Psoas muscle (tissue), 8 donors: Measurements from ENCODE around the gene MOB3A. TPM values are rescaled to one million over a fixed set of nuclear protein-coding genes. Genes with fewer than 3 reads are reported as not detected.
A peak's percentile ranks its signal among the peaks of the same experiment; 100 is the strongest.

ENCODE experiments used
- ATAC-seq, 4 donors: fragments of 200-7000 bp; cut with Tn5 transposase; one replicate each; pipeline ENCODE4 v1.9.1; 2020; ENCODE audit warnings: moderate library complexity in 3 of 4, mild to moderate bottlenecking in 2 of 4
- DNase-seq, 2 donors: peaks; one replicate each; pipeline ENCODE4 v3.0.0-alpha.2; 2020
- H3K27ac ChIP-seq: fragments of 200-600 bp; one replicate; pipeline ENCODE4 v1.8.0; 2022
- H3K27me3 ChIP-seq, 3 donors: fragments of 200-600 bp in 1 of 3; one replicate each; pipeline versions ENCODE4 v1.6.1 to v1.8.0; 2013 to 2022; ENCODE audit warnings: low read length in 2 of 3, mild to moderate bottlenecking in 2 of 3, moderate library complexity in 1 of 3; ENCODE audit not compliant: insufficient read depth in 3 of 3
- H3K36me3 ChIP-seq, 2 donors: fragments of 200-600 bp in 1 of 2; one replicate each; pipeline versions ENCODE4 v1.6.1 to v1.8.0; 2013 to 2022; ENCODE audit warnings: low read depth in 1 of 2, mild to moderate bottlenecking in 1 of 2, moderate library complexity in 1 of 2; ENCODE audit not compliant: insufficient read depth in 1 of 2
- H3K4me1 ChIP-seq: fragments of 200-600 bp; one replicate; pipeline ENCODE4 v1.8.0; 2022
- H3K4me3 ChIP-seq: fragments of 200-600 bp; one replicate; pipeline ENCODE4 v1.8.0; 2022; ENCODE audit warnings: mild to moderate bottlenecking
- H3K9me3 ChIP-seq: fragments of 200-600 bp; one replicate; pipeline ENCODE4 v1.8.0; 2022
- WGBS, 3 donors: extraction: QIAGEN DNeasy Blood & Tissue Kit; methylation state at CpG; one replicate each; pipeline versions ENCODE4 v1.1.6 to v1.1.7; 2013; 5-methylcytosine and 5-hydroxymethylcytosine counted together
- intact Hi-C, 2 donors: fragments of 100-400 bp; cut with DNase I; formaldehyde crosslinking; loops; one replicate each; pipeline versions ENCODE4 v1.11.0 to v1.14.2; 2022
- polyA plus RNA-seq, 3 donors: library from polyadenylated mRNA; stranded (reverse); fragments of 200-250 nt; gene quantifications; one replicate each; pipeline ENCODE4 v1.2.3, GENCODE V29; 2013
- total RNA-seq, 4 donors: library from RNA; stranded (reverse); fragmentation: NEBNext Ultra II Directional in 2 of 4; extraction: Animal tissue kit (Norgen Biotek cat#: 25700) in 2 of 4; gene quantifications; one replicate each; pipeline versions ENCODE4 v1.2.1 to v1.2.4, GENCODE V29; 2021 to 2023
- TF ChIP-seq, protein P1 (sequence below): fragments of 200-600 bp; IDR thresholded peaks from one replicate; pipeline ENCODE4 v1.8.0; 2022; ENCODE audit warnings: antibody characterized with exemption
- donor health status: healthy with polysubstance abuse.
- donor health status: DM: no; HTN: no; CAD: no; lungs with moderate emphysema.
- donor health status: Bipolar disorder and iron deficiency.
- donor health status: healthy.
- donor health status: DM: yes; HTN: yes; CAD: no.
- donor health status: DM: no; HTN: no; CAD: no.
- donor health status: DM: no; HTN: no; CAD: no.
- donor health status: DM: yes; HTN: yes; CAD: no.

MOB3A gene
- total and polyA plus RNA-seq, 7 donors, result 8.3 to 19.8 (median 13.5) TPM

DNA sequence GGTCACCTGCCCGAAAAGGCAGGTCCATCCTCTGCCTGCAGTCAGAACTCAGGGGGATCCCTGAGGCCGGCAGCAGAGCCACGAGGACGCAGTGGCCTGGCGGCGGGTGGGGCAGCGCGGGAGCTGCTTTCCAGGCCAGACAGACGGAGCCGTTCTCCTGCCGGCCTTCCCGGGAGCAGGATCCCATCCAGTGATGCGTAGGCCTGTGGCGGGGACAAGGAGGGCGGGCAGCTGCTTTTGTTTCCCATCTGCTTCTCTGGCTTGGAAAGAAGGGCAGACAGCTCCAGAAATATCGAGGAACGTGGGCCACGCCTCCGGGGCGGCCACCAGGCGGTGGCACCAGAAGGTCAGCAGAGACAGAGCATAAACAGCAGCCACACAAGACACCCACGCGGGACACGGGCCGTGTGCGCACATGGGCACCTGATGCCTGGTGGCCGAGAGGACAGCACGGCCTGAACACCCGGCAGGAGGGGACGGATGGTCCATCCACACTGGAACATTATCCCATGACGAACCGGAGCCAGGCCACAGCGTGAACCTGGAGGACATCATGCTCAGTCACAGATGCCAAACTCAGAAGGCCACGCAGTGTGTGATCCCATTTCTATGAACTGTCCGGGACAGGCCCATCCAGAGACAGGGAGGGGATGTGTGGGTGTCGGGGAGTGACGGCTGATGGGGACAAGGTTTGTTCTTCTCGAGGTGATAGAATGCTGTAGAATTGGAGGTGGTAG, 31.2 kb downstream of the MOB3A start:
- Histone ChIP-seq H3K4me1 (peaks cover 43% of the 10 kb centered on the region), H3K27me3 (no peaks in the 10 kb centered on the region), H3K36me3 (no peaks in the 10 kb centered on the region), H3K9me3 (no peaks in the 10 kb centered on the region), H3K4me3 (peak overlapping the region; percentile 41), H3K27ac (peak overlapping the region; percentile 97)
- intact Hi-C loops, result loop anchor here in 1 of 2 donors (5.0 kb wide), 1 partner anchor 38 kb away; no protein-coding TSS in a partner anchor
- ATAC-seq (peak; percentile 39 to 71 (median 68)), DNase-seq (peak; percentile 83 to 95)
- WGBS, 3 donors, result 19 to 40% (median 23%) methylated on average over 38 of the region's 38 CpGs
- TF ChIP-seq, protein P1, sequence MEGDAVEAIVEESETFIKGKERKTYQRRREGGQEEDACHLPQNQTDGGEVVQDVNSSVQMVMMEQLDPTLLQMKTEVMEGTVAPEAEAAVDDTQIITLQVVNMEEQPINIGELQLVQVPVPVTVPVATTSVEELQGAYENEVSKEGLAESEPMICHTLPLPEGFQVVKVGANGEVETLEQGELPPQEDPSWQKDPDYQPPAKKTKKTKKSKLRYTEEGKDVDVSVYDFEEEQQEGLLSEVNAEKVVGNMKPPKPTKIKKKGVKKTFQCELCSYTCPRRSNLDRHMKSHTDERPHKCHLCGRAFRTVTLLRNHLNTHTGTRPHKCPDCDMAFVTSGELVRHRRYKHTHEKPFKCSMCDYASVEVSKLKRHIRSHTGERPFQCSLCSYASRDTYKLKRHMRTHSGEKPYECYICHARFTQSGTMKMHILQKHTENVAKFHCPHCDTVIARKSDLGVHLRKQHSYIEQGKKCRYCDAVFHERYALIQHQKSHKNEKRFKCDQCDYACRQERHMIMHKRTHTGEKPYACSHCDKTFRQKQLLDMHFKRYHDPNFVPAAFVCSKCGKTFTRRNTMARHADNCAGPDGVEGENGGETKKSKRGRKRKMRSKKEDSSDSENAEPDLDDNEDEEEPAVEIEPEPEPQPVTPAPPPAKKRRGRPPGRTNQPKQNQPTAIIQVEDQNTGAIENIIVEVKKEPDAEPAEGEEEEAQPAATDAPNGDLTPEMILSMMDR, result peak; percentile 15

GRCh38 chr19:2064395-2064787, 31.7 kb downstream of the MOB3A start:
- DNase-seq, result peak; percentile 66 to 88
- WGBS, 3 donors, result 28 to 49% (median 35%) methylated on average over 13 of the region's 13 CpGs
- intact Hi-C loops, result no loop called here
- H3K27me3 ChIP-seq, result no peaks in the 10 kb centered on the region
- TF ChIP-seq, protein P1, result no peak
- H3K4me1 ChIP-seq, result peaks cover 44% of the 10 kb centered on the region
- peak; percentile 13 to 27 (median 20) for ATAC-seq
- H3K9me3 ChIP-seq, result no peaks in the 10 kb centered on the region
- H3K36me3 ChIP-seq, result no peaks in the 10 kb centered on the region
- H3K27ac ChIP-seq, result peak overlapping the region; percentile 97
- peak overlapping the region; percentile 41 for H3K4me3 ChIP-seq

DNA sequence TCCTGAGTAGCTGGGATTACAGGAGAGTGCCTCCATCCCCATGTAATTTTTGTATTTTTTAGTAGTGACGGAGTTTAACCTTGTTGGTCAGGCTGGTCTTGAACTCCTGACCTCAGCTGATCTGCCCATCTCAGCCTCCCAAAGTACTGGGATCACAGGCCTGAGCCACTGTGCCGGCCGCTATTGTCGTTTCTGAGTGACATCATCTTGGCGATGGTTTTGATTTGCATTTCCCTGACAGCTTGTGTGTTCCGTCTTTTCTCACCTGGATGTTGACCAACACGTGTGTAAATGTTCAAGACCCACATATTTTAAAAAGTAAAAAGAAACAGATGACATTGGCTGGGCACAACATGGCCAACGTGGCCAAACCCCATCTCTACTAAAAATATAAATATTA, 32.3 kb downstream of the MOB3A start:
- H3K4me1 ChIP-seq, result peaks cover 47% of the 10 kb centered on the region
- peak overlapping the region; percentile 97 for H3K27ac ChIP-seq
- H3K36me3 ChIP-seq, result no peaks in the 10 kb centered on the region
- WGBS, 3 donors, result 53 to 68% (median 58%) methylated on average over 8 of the region's 8 CpGs
- ATAC-seq (no peak), DNase-seq (no peak)
- H3K9me3 ChIP-seq, result no peaks in the 10 kb centered on the region
- H3K4me3 ChIP-seq, result peak overlapping the region; percentile 41
- TF ChIP-seq, protein P1, result no peak
- intact Hi-C loops, result no loop called here
- no peaks in the 10 kb centered on the region for H3K27me3 ChIP-seq

DNA sequence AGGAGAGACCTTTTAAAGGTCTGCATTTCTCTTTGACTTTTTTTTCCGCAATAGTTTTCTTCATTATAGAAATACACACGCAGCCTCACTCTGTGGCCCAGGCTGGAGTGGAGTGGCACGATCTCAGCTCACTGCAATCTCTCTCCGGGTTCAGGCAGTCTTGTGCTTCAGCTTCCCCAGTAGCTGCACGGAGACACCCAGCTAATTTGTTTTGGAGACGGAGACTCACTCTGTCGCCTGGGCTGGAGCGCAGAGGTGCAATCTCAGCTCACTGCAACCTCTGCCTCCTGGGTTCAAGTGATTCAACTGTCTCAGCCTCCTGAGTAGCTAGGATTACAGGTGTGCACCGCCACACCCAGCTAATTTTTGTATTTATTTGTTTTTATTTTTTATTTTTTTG, 33.4 kb downstream of the MOB3A start:
- 87 to 91% (median 88%) methylated on average over 9 of the region's 9 CpGs for WGBS, 3 donors
- Histone ChIP-seq H3K27me3 (no peaks in the 10 kb centered on the region), H3K4me1 (peaks cover 55% of the 10 kb centered on the region), H3K36me3 (no peaks in the 10 kb centered on the region), H3K4me3 (no peak overlapping the region), H3K9me3 (no peaks in the 10 kb centered on the region), H3K27ac (peak overlapping the region; percentile 97)
- ATAC-seq (no peak), DNase-seq (no peak)
- TF ChIP-seq, protein P1, result no peak
- intact Hi-C loops, result no loop called here

DNA sequence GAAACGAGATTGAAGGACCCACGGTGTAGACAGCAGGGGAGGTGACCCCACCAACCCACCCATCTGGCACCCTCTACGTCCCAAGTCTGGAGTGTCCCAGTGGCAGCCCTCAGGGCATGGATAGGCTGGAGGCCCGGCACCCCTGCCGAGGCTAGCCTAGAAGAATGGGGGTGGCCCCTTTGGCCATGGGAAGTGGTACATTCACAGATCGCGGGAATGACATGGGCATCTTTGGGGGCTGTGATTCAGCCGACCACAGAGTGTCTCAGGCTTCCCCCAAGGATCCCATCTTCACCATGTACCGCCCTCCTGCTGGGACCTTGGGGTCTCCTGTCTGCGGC, 33.8 kb downstream of the MOB3A start:
- no peak for DNase-seq
- WGBS, 3 donors, result 56 to 61% (median 60%) methylated on average over 10 of the region's 10 CpGs

More for the DNA sequence above, 33.8 kb downstream of the MOB3A start:
- Histone ChIP-seq H3K4me1 (peaks cover 55% of the 10 kb centered on the region), H3K27ac (peak overlapping the region; percentile 97), H3K9me3 (no peaks in the 10 kb centered on the region), H3K4me3 (peak overlapping the region; percentile 79), H3K27me3 (no peaks in the 10 kb centered on the region), H3K36me3 (no peaks in the 10 kb centered on the region)
- no peak for ATAC-seq
- TF ChIP-seq, protein P1, result no peak
- intact Hi-C loops, result no loop called here
